ENCODE results near the gene TTC16.

TTC16 gene

GRCh38 chr9:127723444-127723843 lies 7.6 kb downstream of the TTC16 start:
- DNase-seq (ENCODE audit: low spot score), result no peak

GRCh38 chr9:127724012-127724411 lies 8.1 kb downstream of the TTC16 start:
- ChIA-PET POLR2A (ENCODE audit: low non-redundant PET) (interaction anchor here (0.6 kb wide), 1 partner anchor 27 kb away, joined by 5 read pairs; no protein-coding TSS in a partner anchor), CTCF (interaction anchor here (0.6 to 5.6 kb wide), 3 partner anchors 10 to 543 kb away, joined by 3 to 30 read pairs (median 3); partner anchors contain the start of gene TOR2A)
- H3K27ac ChIP-seq, result peak overlapping the region; percentile 95
- no peak for TF ChIP-seq CTCF (conservative IDR thresholded peaks at IDR 0.05; ENCODE audit: low read depth)
- DNase-seq (ENCODE audit: low spot score), result no peak

More at GRCh38 chr9:127723444-127723843, 7.6 kb downstream of the TTC16 start:
- POLR2A ChIA-PET (ENCODE audit: low non-redundant PET), result no interaction called here
- no peak for TF ChIP-seq CTCF (conservative IDR thresholded peaks at IDR 0.05; ENCODE audit: low read depth)
- CTCF ChIA-PET, result interaction anchor here (5.6 kb wide), 1 partner anchor 11 kb away, joined by 30 read pairs; the partner anchor contains the start of gene TOR2A
- H3K27ac ChIP-seq, result peak overlapping the region; percentile 95

- no peak overlapping the region; the same call in 1 of the 2 replicates for H3K27ac ChIP-seq
- POLR2A ChIA-PET (ENCODE audit: low non-redundant PET), result no interaction called here
- CTCF ChIA-PET, result no interaction called here
- no peak for TF ChIP-seq CTCF (conservative IDR thresholded peaks at IDR 0.05; ENCODE audit: low read depth)
- DNase-seq (ENCODE audit: low spot score), result no peak
These were observed 11.0 kb downstream of the TTC16 start for GRCh38 chr9:127726871-127727270.

GRCh38 chr9:127728808-127729207 lies 12.9 kb downstream of the TTC16 start:
- H3K27ac ChIP-seq, result peak overlapping the region; percentile 89; the same call in 1 of the 2 replicates
- TF ChIP-seq CTCF (conservative IDR thresholded peaks at IDR 0.05; ENCODE audit: low read depth), result no peak
- DNase-seq (ENCODE audit: low spot score), result no peak
- CTCF ChIA-PET, result interaction anchor here (0.5 to 1.3 kb wide), 2 partner anchors 139 to 150 kb away, joined by 3 to 6 read pairs; no protein-coding TSS in a partner anchor
- POLR2A ChIA-PET (ENCODE audit: low non-redundant PET), result interaction anchor here (0.6 kb wide), 1 partner anchor 129 kb away, joined by 3 read pairs; no protein-coding TSS in a partner anchor

- H3K27ac ChIP-seq, result peak overlapping the region; percentile 89
- ChIA-PET CTCF (interaction anchor here (0.6 to 1.5 kb wide), 4 partner anchors 30 to 140 kb away, joined by 3 to 6 read pairs (median 4); no protein-coding TSS in a partner anchor), POLR2A (ENCODE audit: low non-redundant PET) (no interaction called here)
- no peak for TF ChIP-seq CTCF (conservative IDR thresholded peaks at IDR 0.05; ENCODE audit: low read depth)
- DNase-seq (ENCODE audit: low spot score), result no peak
These were observed 13.8 kb downstream of the TTC16 start for GRCh38 chr9:127729522-127730256.

- no peak for TF ChIP-seq CTCF (conservative IDR thresholded peaks at IDR 0.05; ENCODE audit: low read depth)
- DNase-seq (ENCODE audit: low spot score), result no peak
- ChIA-PET POLR2A (ENCODE audit: low non-redundant PET) (no interaction called here), CTCF (interaction anchor here (0.8 to 1.5 kb wide), 2 partner anchors 140 to 141 kb away, joined by 3 to 5 read pairs; no protein-coding TSS in a partner anchor)
- H3K27ac ChIP-seq, result peak overlapping the region; percentile 89
These were observed 14.4 kb downstream of the TTC16 start for GRCh38 chr9:127730262-127730661.
